Peyer's patch (tissue), 4 donors: ENCODE data around the gene PTPRZ1. TPM values are rescaled to one million over a fixed set of nuclear protein-coding genes. Genes with fewer than 3 reads are reported as not detected.

Experiments
- DNase-seq, 3 donors: peaks; one replicate each; pipeline ENCODE4 v3.0.0-alpha.2; 2017 to 2019
- H3K27ac ChIP-seq, 4 donors: fragments of 200-600 bp; sonication (generic); one replicate each; pipeline ENCODE4 v1.5.1; 2016 to 2019
- H3K27me3 ChIP-seq, 2 donors: fragments of 200-600 bp; sonication (generic); one replicate each; pipeline ENCODE4 v1.5.1; 2019
- H3K36me3 ChIP-seq, 3 donors: fragments of 200-600 bp; sonication (generic); one replicate each; pipeline ENCODE4 v1.5.1; 2016 to 2019
- H3K4me1 ChIP-seq, 4 donors: fragments of 200-600 bp; sonication (generic); one replicate each; pipeline ENCODE4 v1.5.1; 2016 to 2019
- H3K4me3 ChIP-seq, 4 donors: fragments of 200-600 bp; sonication (generic); 1 replicate in 3 of 4; 2 replicates in 1 of 4; pipeline ENCODE4 v1.5.1; 2016 to 2019; ENCODE audit warnings: mild to moderate bottlenecking in 1 of 4
- H3K9me3 ChIP-seq, 4 donors: fragments of 200-600 bp; sonication (generic); one replicate each; pipeline ENCODE4 v1.5.1; 2016 to 2019; ENCODE audit warnings: mild to moderate bottlenecking in 1 of 4
- CTCF ChIP-seq, 6 experiments: fragments of 450-650 bp in 4 of 6; fragments of 200-600 bp in 2 of 6; sonication (generic) in 1 of 6; IDR thresholded peaks; one replicate each; pipeline ENCODE4 v1.5.1; 2017 to 2019; ENCODE audit warnings: antibody characterized with exemption in 6 of 6, mild to moderate bottlenecking in 3 of 6, moderate library complexity in 1 of 6
- POLR2A ChIP-seq, 2 donors: fragments of 450-650 bp; IDR thresholded peaks; one replicate each; pipeline ENCODE4 v1.5.1; 2017; ENCODE audit warnings: antibody characterized with exemption in 2 of 2, mild to moderate bottlenecking in 2 of 2, moderate library complexity in 2 of 2
- total RNA-seq, 4 donors: library from RNA; depleted of rRNA; stranded (reverse); fragments of >200 nt; gene quantifications; one replicate each; pipeline ENCODE4 v1.1.0, GENCODE V29; 2016

PTPRZ1 gene
- total RNA-seq, 4 donors from 2014 or later = 0.54 to 1.7 TPM; not detected in 2

DNA sequence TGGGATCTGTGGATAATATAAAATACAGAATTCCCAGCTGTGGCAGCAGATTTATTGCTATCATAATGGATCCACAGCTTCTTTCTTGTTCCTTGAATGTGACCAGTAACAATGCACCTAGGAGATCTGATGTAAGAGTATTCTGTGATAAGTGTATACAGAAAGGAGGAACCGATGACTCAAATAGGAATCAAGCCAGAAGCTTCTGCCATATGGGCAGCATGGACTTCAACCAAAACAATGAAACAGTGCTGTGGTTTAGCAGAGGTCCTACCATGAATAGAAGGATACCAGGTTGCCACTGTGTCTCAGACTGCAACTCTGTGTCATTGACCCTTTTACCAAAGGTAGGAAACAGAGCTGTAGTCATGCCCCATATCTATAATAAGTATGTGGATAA, 81.8 kb downstream of the PTPRZ1 start:
- no peak overlapping the region for H3K4me3 ChIP-seq
- no peak for TF ChIP-seq POLR2A (IDR thresholded peaks at IDR 0.05)
- TF ChIP-seq CTCF (IDR thresholded peaks at IDR 0.05) = no peak
- DNase-seq = no peak
- H3K27me3 ChIP-seq = no peaks in the 10 kb centered on the region
- H3K9me3 ChIP-seq = no peaks in the 10 kb centered on the region
- H3K27ac ChIP-seq = no peak overlapping the region
- H3K36me3 ChIP-seq = no peaks in the 10 kb centered on the region
- no peaks in the 10 kb centered on the region for H3K4me1 ChIP-seq

DNA sequence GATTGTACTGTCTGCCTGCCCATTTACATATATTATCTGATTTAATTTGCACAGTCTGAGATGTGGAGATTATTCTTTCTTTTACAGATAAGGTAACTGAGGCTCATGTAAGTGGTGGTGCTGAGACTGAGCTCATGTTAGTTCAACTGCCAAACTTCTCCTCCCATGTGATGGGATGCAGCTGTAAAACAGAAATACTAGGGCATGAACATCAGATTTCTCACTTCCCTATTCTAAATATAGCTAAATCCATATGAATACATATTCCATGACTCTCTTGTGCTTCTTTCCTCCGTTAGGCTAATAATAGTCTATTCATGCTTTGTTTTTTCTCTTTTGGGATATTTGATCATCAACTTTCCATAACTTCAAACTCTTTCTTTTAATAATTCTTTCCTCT, 84.7 kb downstream of the PTPRZ1 start:
- no peak overlapping the region for H3K27ac ChIP-seq
- H3K27me3 ChIP-seq = no peaks in the 10 kb centered on the region
- no peak for DNase-seq
- no peaks in the 10 kb centered on the region for H3K36me3 ChIP-seq
- no peaks in the 10 kb centered on the region for H3K9me3 ChIP-seq
- no peak overlapping the region for H3K4me3 ChIP-seq
- no peak for TF ChIP-seq POLR2A (IDR thresholded peaks at IDR 0.05)
- TF ChIP-seq CTCF (IDR thresholded peaks at IDR 0.05) = no peak
- no peaks in the 10 kb centered on the region for H3K4me1 ChIP-seq

GRCh38 chr7:121960678-121961077, 87.7 kb downstream of the PTPRZ1 start:
- H3K9me3 ChIP-seq = no peaks in the 10 kb centered on the region
- TF ChIP-seq POLR2A (IDR thresholded peaks at IDR 0.05) (no peak), CTCF (IDR thresholded peaks at IDR 0.05) (no peak)
- no peak for DNase-seq
- H3K4me3 ChIP-seq = no peak overlapping the region
- no peaks in the 10 kb centered on the region for H3K4me1 ChIP-seq
- H3K27me3 ChIP-seq = no peaks in the 10 kb centered on the region
- no peaks in the 10 kb centered on the region for H3K36me3 ChIP-seq
- no peak overlapping the region for H3K27ac ChIP-seq

GRCh38 chr7:121961089-121961867, 88.3 kb downstream of the PTPRZ1 start:
- H3K9me3 ChIP-seq = no peaks in the 10 kb centered on the region
- H3K36me3 ChIP-seq = no peaks in the 10 kb centered on the region
- H3K4me3 ChIP-seq = no peak overlapping the region
- no peaks in the 10 kb centered on the region for H3K4me1 ChIP-seq
- no peak overlapping the region for H3K27ac ChIP-seq
- no peak for TF ChIP-seq CTCF (IDR thresholded peaks at IDR 0.05)
- TF ChIP-seq POLR2A (IDR thresholded peaks at IDR 0.05) = no peak
- H3K27me3 ChIP-seq = no peaks in the 10 kb centered on the region
- no peak for DNase-seq

DNA sequence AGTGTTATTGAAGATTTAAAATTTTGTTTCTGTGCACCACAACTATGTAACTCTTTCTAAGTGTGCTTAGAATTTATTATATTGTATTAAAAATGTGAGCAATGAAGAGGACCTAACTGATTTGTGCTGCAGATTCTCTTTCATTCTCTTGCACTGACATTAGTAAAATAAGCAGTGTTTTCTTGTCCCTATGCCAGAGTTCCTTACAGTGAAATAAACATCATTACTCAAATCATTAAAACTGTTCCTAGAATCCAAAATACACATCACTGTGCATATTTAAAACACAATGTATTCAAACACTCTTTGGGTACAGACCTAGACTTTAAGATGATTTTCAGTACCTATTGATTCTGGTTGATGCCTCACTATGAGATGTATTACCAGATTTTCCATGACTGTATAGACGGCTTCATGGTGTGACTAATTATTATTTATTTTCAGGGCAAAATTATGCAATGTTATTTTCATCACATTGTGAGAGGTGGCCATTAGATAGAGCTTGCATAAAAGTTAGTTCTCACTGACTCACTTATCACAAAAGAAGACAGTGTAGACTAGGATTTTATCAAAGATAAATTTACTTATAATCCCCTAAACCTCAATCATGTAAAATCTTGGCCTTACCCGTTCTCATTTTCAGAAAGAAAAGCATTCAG, 93.4 kb downstream of the PTPRZ1 start:
- DNase-seq = no peak
- Histone ChIP-seq H3K9me3 (no peaks in the 10 kb centered on the region), H3K27ac (no peak overlapping the region), H3K27me3 (no peaks in the 10 kb centered on the region), H3K4me1 (no peaks in the 10 kb centered on the region), H3K36me3 (no peaks in the 10 kb centered on the region), H3K4me3 (no peak overlapping the region)
- TF ChIP-seq CTCF (IDR thresholded peaks at IDR 0.05) (no peak), POLR2A (IDR thresholded peaks at IDR 0.05) (no peak)
